Measurements from ENCODE around the gene PEX14.

PEX14 gene

GRCh38 chr1:10549904-10550664 lies 75.3 kb downstream of the PEX14 start:
- no peak for DNase-seq

GRCh38 chr1:10553118-10553517 lies 78.4 kb downstream of the PEX14 start:
- no peak for DNase-seq

GRCh38 chr1:10555635-10556429 lies 81.1 kb downstream of the PEX14 start:
- DNase-seq, result no peak

- no peak for DNase-seq
These were observed 81.8 kb downstream of the PEX14 start for GRCh38 chr1:10556430-10557005.

DNA sequence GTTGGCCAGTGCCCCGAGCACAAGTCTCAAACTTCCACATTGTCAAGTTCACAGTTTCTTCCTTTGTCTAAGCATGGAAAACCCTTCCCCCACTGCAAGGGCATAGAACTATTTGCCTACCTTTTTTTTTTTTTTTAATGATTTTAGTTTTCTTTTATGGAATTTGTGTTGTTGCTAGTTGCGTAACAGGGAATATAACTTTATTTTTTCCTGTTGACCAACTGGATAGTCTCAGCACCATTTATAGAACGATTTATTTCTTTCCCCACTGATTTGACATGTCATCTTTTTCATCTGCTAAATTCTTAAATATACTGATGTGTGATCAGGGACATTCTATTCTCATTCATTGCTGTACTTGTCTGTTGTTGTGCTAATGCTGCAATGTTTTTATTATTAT lies 83.0 kb downstream of the PEX14 start:
- no peak for DNase-seq

DNA sequence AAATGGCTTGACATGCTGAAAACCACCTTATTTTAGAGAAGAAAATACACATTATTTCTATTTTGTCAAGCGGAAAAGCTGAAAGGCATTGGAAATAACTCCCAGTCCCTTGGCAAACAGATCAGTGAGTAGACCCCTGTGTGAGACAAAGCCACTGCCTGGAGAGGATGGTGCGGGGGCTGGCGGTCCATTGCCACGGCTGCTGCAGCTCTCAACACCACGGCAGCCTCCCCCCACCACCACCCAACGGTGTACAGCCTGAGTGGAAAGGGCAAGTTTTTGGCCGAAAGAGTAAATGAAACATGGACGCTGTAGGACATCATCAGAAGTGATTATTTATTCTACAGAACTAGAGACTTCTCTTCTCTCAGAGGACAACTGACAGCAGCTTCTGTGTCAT lies 84.6 kb downstream of the PEX14 start:
- no peak for DNase-seq

GRCh38 chr1:10561497-10561896 lies 86.7 kb downstream of the PEX14 start:
- peak; percentile 13 for DNase-seq

DNA sequence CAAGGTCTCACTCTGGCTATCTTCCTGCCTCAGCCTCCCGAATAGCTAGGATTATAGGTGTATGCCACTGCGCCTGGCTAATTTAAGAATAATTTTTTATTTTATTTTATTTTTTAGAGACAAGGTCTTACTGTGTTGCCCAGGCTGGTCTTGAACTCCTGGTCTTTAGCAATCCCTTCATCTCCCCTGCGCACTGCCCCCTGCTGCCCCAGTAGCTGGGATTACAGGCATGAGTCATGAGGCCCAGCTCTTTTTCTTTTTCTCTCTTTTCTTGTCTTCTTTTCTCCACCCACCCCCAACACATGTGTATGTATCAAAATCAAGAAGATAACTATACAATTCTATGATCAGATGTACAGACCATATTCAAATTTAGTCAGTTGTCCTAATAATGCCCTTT lies 87.2 kb downstream of the PEX14 start:
- no peak for DNase-seq

GRCh38 chr1:10564063-10564462 lies 89.3 kb downstream of the PEX14 start:
- DNase-seq, result no peak

GRCh38 chr1:10569531-10569930 lies 94.8 kb downstream of the PEX14 start:
- no peak for DNase-seq

- DNase-seq, result no peak
These were observed 100.9 kb downstream of the PEX14 start for GRCh38 chr1:10575616-10576015.

DNA sequence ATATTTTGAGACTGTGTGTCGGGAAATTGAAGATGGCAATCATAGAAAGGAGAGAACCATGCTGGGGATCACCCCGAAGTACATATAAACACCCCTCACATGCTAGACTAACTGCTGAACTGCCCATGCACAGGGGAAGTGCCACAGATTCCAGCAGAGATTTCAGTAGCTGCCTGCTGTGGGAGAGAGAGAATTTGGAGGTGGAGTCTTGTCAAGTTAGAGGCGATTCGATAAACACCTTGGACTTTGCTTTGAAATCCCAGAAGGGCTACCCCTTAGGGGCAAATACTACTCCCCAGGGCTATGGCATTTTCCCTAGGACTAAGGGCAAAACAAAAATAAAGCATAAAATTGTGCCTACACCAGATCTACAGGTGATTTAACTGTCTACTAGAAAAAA lies 103.3 kb downstream of the PEX14 start:
- DNase-seq, result no peak

DNA sequence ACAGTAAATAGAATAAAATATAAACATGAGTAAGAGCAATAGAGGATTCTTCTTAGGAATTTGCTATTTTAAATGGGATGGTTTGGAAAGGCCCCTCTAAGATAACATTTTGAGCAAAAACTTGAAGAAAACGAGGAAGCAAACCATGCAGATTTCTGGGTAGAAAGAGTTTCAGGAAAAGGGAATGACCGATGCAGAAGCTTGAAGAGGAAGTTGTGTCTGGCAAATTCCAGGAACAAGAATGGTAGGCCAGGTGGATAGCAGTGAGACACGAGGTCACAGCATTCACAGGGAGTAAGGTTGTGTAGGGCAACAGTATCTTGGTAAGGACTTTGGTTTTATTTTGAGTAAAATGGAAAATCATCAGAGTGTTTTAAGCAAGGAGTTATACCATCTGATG lies 108.9 kb downstream of the PEX14 start:
- DNase-seq, result no peak

DNA sequence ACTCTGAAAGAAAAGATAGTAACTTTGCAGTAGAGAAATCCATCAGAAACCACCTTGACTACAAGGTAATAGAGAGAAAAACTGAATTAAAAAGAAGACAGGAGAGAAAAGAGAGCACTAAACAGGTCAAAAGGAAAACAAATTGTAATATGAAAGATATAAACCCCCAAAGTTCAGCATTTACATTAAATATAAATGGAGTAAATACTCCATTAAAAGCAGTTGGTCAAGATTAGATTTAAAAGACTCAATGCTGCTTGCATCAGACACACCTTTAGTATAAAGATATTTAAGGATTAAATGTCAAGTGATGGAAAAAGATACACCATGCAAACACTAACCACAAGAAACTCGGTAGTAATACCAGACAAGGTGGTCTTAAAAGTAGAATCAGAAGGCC lies 110.5 kb downstream of the PEX14 start:
- DNase-seq, result no peak

DNA sequence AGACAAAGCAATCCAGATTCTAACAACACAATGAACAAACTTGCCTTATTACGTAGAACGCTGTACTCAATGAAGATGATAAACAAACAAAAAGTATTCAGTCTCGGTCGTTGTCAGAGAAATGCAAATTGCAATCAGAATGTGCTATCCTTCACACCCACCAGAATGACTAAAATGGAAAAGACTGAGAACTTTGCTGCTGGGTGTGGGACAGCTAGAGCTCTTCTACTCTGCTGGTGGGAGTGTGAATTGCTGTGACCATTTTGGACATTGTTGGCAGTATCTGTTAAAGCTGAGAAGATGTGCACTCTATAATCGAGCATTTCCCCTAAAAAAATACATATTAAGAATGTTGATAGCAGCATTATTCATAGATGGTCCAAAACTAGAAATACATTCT lies 111.4 kb downstream of the PEX14 start:
- DNase-seq, result no peak

DNA sequence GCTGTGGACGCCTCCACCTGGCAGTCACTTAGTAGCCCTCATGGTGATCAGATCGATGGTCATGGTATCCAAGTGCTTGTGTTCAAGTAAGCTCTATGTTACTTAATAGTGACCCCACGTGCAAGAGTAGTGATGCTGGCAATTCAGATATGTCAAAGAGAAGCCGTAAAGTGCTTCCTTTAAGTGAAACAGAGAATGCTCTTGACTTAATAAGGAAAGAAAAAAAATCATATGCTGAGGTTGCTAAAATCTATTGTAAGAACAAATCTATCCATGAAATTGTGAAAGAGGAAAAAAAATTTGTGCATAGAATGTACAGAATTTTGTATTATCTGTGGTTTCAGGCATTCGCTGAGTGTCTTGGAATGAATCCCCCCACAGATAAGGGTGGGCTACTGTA lies 113.9 kb downstream of the PEX14 start:
- no peak for DNase-seq

DNA sequence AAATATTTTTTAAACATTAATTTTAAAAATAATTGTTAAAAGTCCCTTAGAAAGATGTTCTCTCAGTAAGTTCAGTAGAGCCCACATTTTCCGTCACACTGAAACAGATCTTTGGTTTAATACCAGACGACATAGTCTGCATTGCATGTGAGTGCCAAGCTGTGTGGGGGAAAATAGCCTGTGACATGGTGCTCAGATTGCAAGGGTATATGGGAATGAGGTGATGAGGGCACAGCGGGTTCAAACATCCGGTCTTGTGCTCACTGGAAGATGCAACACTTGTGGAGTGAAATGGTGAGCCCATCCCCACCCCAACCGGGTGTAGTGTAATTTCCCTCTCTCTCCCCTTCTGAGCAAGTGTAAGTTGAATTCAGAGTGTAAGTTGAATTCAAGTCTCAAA lies 114.3 kb downstream of the PEX14 start:
- no peak for DNase-seq

DNA sequence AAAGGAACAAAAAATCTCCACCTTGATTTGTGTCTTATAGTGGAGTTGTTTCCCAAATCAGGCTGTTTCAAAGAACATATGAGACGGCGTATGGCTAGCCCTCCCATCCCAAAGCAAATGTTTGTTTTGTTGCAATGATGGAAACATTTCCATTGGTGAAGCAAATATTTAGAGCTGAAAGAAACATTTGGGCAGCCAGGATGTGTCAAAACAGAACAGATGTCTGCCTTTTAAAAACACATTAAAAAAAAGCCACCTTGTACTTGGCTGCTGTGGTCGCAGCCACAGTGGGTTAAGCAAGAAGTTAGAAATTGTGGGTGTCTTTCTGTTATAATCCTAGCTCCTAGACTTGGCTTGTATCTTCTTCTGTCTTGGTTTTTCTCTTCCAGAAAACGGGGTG lies 116.3 kb downstream of the PEX14 start:
- no peak for DNase-seq

GRCh38 chr1:10592373-10592772 lies 117.6 kb downstream of the PEX14 start:
- DNase-seq, result no peak

DNA sequence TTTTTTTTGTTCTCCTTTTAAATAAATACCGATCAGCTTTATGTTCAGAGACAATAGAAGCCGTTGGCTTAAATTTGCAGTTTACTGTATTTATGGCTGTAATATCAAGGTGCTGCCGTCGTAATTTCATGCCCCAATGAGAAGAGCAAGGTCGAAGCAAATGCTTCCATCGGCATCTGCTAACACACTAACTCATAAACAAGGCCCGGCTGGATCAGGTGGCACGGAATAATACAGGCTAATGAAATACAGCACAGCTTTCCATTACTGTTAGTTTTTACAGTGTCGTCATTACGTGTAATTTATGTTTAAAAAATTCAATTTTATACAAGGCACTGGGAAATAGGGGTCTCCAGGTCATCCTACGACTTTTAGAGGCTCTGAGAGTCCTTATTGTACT lies 119.0 kb downstream of the PEX14 start:
- no peak for DNase-seq

DNA sequence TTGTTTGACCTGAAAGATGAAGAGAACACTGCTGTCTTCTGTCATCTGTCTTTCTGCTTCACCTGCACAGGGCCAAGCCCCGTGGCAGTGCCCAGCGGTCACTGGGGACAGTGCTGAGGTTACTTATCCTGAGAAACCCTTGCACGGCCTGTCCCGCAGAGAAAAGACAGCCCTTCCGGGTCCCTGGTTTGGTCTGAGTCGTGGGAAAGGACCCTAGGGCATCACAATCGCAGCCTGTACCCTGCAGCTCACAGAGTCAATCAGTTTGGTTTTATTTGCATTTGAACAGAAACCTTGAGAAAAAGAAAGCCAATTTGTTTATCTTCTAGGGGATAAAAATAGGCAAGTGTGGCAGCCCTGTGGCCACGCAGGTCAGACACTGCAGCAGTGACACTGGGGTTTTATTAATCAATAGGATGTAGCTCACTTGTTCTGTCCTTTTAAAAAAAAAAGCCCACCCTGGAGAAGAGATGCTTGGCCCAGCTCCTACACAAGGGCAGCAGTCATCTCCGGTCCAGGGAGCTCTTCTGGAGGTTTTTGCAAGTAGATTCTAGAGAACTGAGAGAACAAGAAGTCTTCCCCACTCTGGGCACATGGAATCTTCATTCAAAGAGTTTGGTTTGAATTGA lies 120.0 kb downstream of the PEX14 start:
- DNase-seq, result no peak

DNA sequence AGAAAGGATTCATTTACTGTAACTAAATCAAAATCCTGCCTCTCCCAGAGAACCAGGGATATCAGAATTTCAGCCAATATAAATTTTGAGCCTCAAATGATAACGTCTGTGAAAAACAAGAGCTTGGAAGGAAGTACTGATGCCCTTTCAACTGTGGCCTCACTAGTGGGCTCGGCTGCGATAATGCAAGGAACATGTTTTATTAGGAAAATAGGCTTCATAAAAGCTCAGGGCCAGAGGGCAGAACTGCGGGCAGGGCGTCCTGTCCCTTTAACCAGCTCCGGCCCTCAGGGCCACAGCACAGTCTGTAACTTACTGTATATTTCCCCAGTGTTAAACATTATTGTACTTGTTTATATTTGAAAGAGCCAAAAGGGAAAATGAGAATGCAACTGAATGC lies 122.0 kb downstream of the PEX14 start:
- DNase-seq, result no peak

GRCh38 chr1:10597492-10598388 lies 123.0 kb downstream of the PEX14 start:
- no peak for DNase-seq

Measured in NCI-H1105 (cell line).